A549 (cell line): ENCODE data around the gene RGS16. TPM values are rescaled to one million over a fixed set of nuclear protein-coding genes. Genes with fewer than 3 reads are reported as not detected.

Experiments used
- ATAC-seq, 2 experiments: fragments of 200-7000 bp in 1 of 2; fragments of >200 bp in 1 of 2; cut with Nextera tagmentation in 1 of 2; cut with Tn5 transposase in 1 of 2; 3 replicates each; pipeline versions ENCODE4 v1.8.0 to v1.9.1; 2018 to 2020; ENCODE audit warnings: mild to moderate bottlenecking in 1 of 2, moderate library complexity in 1 of 2
- CTCF ChIA-PET: fragments of 300-600 bp; sonication (Branson Sonifier 250); formaldehyde crosslinking; extraction: SDS; loops from one replicate; lab custom pipeline; 2021; ENCODE audit warnings: antibody characterized with exemption, inconsistent platforms; lab: Yijun Ruan, JAX
- POLR2A ChIA-PET: fragments of 350-600 bp; formaldehyde crosslinking; extraction: SDS; loops from one replicate; lab custom pipeline; 2021; ENCODE audit warnings: antibody characterized with exemption, inconsistent platforms; lab: Yijun Ruan, JAX
- DNase-seq, 2 experiments: peaks; one replicate each; pipeline versions ENCODE4 v3.0.0 to v3.0.0-alpha.2; 2011 to 2016; ENCODE audit warnings: low read depth in 1 of 2, low spot score in 1 of 2
- FAIRE-seq: peaks from 2 replicates; lab custom pipeline; 2011; peaks lifted over from hg19 to GRCh38; lab: Jason Lieb, UNC
- H3K27ac ChIP-seq, 2 experiments: fragments of >200 bp; sonication (Bioruptor Twin); formaldehyde crosslinking; 3 replicates each; pipeline ENCODE4 v1.5.1; 2016 to 2017
- H3K4me1 ChIP-seq: fragments of >200 bp; sonication (Bioruptor Twin); formaldehyde crosslinking; 3 replicates; pipeline ENCODE4 v1.6.1; 2016
- H3K4me2 ChIP-seq: fragments of >200 bp; sonication (Bioruptor Twin); formaldehyde crosslinking; 3 replicates; pipeline ENCODE4 v1.6.1; 2016
- H3K4me3 ChIP-seq: fragments of >200 bp; sonication (Bioruptor Twin); formaldehyde crosslinking; 3 replicates; pipeline ENCODE4 v1.5.1; 2016
- H3K9me3 ChIP-seq: fragments of >200 bp; sonication (Bioruptor Twin); formaldehyde crosslinking; 3 replicates; pipeline ENCODE4 v1.6.1; 2016
- EHMT2 ChIP-seq: fragments of 200-600 bp; sonication (generic); IDR thresholded peaks from 2 replicates; pipeline ENCODE4 v1.6.1; 2016; ENCODE audit warnings: antibody characterized with exemption, low read depth, mild to moderate bottlenecking, moderate library complexity
- EP300 ChIP-seq, 2 experiments: fragments of >200 bp; sonication (Bioruptor Twin); formaldehyde crosslinking; IDR thresholded peaks; 2 replicates in 1 of 2; 3 replicates in 1 of 2; pipeline ENCODE4 v1.6.1; 2016 to 2017
- ESRRA ChIP-seq: fragments of 150-350 bp; IDR thresholded peaks from 2 replicates; pipeline ENCODE4 v1.6.1; 2014; ENCODE audit warnings: mild to moderate bottlenecking, low read length, borderline replicate concordance
- HDAC2 ChIP-seq: fragments of 200-600 bp; sonication (generic); IDR thresholded peaks from 2 replicates; pipeline ENCODE4 v1.6.1; 2016
- HEYL ChIP-seq: fragments of 250-450 bp; sonication (Bioruptor Pico); IDR thresholded peaks from 2 replicates; pipeline ENCODE4 v1.8.0; 2021; ENCODE audit warnings: mild to moderate bottlenecking, moderate library complexity
- HOXA7 ChIP-seq: fragments of 250-450 bp; sonication (Bioruptor Pico); IDR thresholded peaks from 2 replicates; pipeline ENCODE4 v1.5.0; 2020; ENCODE audit warnings: mild to moderate bottlenecking, moderate library complexity
- HOXB13 ChIP-seq: fragments of 250-450 bp; sonication (Bioruptor Pico); IDR thresholded peaks from 2 replicates; pipeline ENCODE4 v1.5.0; 2020; ENCODE audit warnings: low read depth, mild to moderate bottlenecking, moderate library complexity
- HOXB5 ChIP-seq: fragments of 250-450 bp; sonication (Bioruptor Pico); IDR thresholded peaks from 2 replicates; pipeline ENCODE4 v1.5.0; 2020; ENCODE audit warnings: mild to moderate bottlenecking, moderate library complexity
- JUNB ChIP-seq: fragments of >200 bp; sonication (Bioruptor Twin); formaldehyde crosslinking; IDR thresholded peaks from 2 replicates; pipeline ENCODE4 v1.6.1; 2016
- MAFK ChIP-seq: fragments of 450-650 bp; IDR thresholded peaks from 2 replicates; pipeline ENCODE4 v1.6.1; 2014; ENCODE audit not compliant: partially characterized antibody
- NFE2L2 ChIP-seq: fragments of 150-350 bp; conservative IDR thresholded peaks from 2 replicates; pipeline ENCODE4 v1.6.1; 2014; ENCODE audit warnings: low read length
- NR3C1 ChIP-seq: fragments of >200 bp; sonication (Bioruptor Twin); formaldehyde crosslinking; IDR thresholded peaks from 3 replicates; pipeline ENCODE4 v1.6.1; 2017
- SREBF2 ChIP-seq: fragments of 450-650 bp; IDR thresholded peaks from 2 replicates; pipeline ENCODE4 v1.6.1; 2014; ENCODE audit warnings: mild to moderate bottlenecking, moderate library complexity
- TFCP2L1 ChIP-seq: fragments of 250-450 bp; sonication (Bioruptor Pico); IDR thresholded peaks from 2 replicates; pipeline ENCODE4 v1.5.0; 2021; ENCODE audit warnings: mild to moderate bottlenecking
- TP53 ChIP-seq: fragments of 250-450 bp; sonication (Bioruptor Pico); IDR thresholded peaks from 2 replicates; pipeline ENCODE4 v1.5.0; 2021; ENCODE audit warnings: mild to moderate bottlenecking, moderate library complexity
- WGBS: methylation state at CpG from one replicate; pipeline ENCODE4 v1.1.6; 2017; ENCODE audit errors: missing lambda C conversion rate; 5-methylcytosine and 5-hydroxymethylcytosine counted together
- polyA plus RNA-seq, 4 experiments: library from polyadenylated mRNA; depleted of rRNA in 3 of 4; stranded (reverse); fragments of >200 nt; fragmentation: RNase III in 1 of 4; extraction: RNeasy Plus Mini Kit Qiagen cat#74134 plus additional on column Dnase treatment in 1 of 4; gene quantifications; 2 replicates in 3 of 4; 3 replicates in 1 of 4; pipeline ENCODE4 v1.2.3, GENCODE V29; 2011 to 2017
- TF ChIP-seq, protein P1 (sequence below): fragments of >200 bp; sonication (Bioruptor Twin); formaldehyde crosslinking; IDR thresholded peaks from 3 replicates; pipeline ENCODE4 v1.5.1; 2016
- TF ChIP-seq, protein P2 (sequence below): fragments of 150-350 bp; IDR thresholded peaks from 2 replicates; pipeline ENCODE4 v1.6.1; 2014; ENCODE audit warnings: low read depth, mild to moderate bottlenecking, low read length
- TF ChIP-seq, protein P3 (sequence below): IDR thresholded peaks from 2 replicates; pipeline ENCODE4 v1.6.1; 2012; ENCODE audit warnings: low read depth, borderline replicate concordance
- TF ChIP-seq, protein P4 (sequence below): fragments of 250-450 bp; sonication (Bioruptor Pico); IDR thresholded peaks from 2 replicates; pipeline ENCODE4 v1.5.0; 2021; ENCODE audit warnings: mild to moderate bottlenecking, moderate library complexity, borderline replicate concordance
- TF ChIP-seq, protein P5 (sequence below): fragments of >200 bp; sonication (Bioruptor Twin); formaldehyde crosslinking; IDR thresholded peaks from 2 replicates; pipeline ENCODE4 v1.6.1; 2016
- TF ChIP-seq, protein P6 (sequence below): fragments of 250-450 bp; sonication (Bioruptor Pico); IDR thresholded peaks from 2 replicates; pipeline ENCODE4 v1.5.0; 2020; ENCODE audit warnings: low read depth, mild to moderate bottlenecking, moderate library complexity
- TF ChIP-seq, protein P7 (sequence below): fragments of 200-600 bp; sonication (generic); IDR thresholded peaks from 2 replicates; pipeline ENCODE4 v1.6.1; 2016; ENCODE audit warnings: antibody characterized with exemption, mild to moderate bottlenecking, moderate library complexity
- TF ChIP-seq, protein P8 (sequence below): IDR thresholded peaks from 2 replicates; pipeline ENCODE4 v1.6.1; 2012

Gene RGS16
- polyA plus RNA-seq, 2 of the 4 experiments (the other 2 are of a cell fraction): 0.13 to 0.45 TPM

DNA sequence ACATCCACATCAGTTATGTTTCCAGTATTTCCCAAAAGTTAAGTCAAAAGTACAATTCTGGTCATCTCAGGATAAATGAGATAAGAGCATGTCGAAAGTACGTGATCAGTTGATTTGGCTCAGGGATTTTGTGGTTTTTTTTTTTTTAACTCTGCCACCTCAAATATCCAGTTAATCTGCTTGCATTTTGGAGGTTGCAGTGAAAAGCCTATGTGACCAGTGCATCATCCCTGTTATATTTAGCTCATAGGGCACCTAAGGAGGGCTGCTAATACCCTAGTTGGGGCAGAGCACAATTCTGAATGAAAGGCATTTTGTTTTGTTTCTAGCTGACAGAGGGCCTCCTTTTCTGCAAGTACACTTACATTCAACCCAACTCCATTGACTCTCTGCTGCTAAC, 31.7 kb upstream of the RGS16 start:
- Histone ChIP-seq H3K9me3 (no peaks in the 10 kb centered on the region), H3K4me3 (no peak overlapping the region), H3K4me1 (no peaks in the 10 kb centered on the region), H3K4me2 (no peak overlapping the region), H3K27ac (no peak overlapping the region)
- TF ChIP-seq, protein P1, sequence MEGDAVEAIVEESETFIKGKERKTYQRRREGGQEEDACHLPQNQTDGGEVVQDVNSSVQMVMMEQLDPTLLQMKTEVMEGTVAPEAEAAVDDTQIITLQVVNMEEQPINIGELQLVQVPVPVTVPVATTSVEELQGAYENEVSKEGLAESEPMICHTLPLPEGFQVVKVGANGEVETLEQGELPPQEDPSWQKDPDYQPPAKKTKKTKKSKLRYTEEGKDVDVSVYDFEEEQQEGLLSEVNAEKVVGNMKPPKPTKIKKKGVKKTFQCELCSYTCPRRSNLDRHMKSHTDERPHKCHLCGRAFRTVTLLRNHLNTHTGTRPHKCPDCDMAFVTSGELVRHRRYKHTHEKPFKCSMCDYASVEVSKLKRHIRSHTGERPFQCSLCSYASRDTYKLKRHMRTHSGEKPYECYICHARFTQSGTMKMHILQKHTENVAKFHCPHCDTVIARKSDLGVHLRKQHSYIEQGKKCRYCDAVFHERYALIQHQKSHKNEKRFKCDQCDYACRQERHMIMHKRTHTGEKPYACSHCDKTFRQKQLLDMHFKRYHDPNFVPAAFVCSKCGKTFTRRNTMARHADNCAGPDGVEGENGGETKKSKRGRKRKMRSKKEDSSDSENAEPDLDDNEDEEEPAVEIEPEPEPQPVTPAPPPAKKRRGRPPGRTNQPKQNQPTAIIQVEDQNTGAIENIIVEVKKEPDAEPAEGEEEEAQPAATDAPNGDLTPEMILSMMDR: no peak
- no peak for TF ChIP-seq NR3C1
- no peak for TF ChIP-seq HDAC2
- no peak for TF ChIP-seq ESRRA
- TF ChIP-seq MAFK: no peak
- TF ChIP-seq JUNB: no peak
- TF ChIP-seq NFE2L2: no peak
- TF ChIP-seq, protein P2, sequence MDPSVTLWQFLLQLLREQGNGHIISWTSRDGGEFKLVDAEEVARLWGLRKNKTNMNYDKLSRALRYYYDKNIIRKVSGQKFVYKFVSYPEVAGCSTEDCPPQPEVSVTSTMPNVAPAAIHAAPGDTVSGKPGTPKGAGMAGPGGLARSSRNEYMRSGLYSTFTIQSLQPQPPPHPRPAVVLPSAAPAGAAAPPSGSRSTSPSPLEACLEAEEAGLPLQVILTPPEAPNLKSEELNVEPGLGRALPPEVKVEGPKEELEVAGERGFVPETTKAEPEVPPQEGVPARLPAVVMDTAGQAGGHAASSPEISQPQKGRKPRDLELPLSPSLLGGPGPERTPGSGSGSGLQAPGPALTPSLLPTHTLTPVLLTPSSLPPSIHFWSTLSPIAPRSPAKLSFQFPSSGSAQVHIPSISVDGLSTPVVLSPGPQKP: no peak
- TF ChIP-seq TP53 (CRISPR knock-in tag): no peak
- CTCF ChIA-PET: interaction anchor here (1.4 kb wide), 1 partner anchor 35 kb away, joined by 3 read pairs; no protein-coding TSS in a partner anchor
- FAIRE-seq (no peak), DNase-seq (no peak), ATAC-seq (no peak)
- WGBS: 77% methylated on average over 2 of the region's 2 CpGs
- POLR2A ChIA-PET: no interaction called here

DNA sequence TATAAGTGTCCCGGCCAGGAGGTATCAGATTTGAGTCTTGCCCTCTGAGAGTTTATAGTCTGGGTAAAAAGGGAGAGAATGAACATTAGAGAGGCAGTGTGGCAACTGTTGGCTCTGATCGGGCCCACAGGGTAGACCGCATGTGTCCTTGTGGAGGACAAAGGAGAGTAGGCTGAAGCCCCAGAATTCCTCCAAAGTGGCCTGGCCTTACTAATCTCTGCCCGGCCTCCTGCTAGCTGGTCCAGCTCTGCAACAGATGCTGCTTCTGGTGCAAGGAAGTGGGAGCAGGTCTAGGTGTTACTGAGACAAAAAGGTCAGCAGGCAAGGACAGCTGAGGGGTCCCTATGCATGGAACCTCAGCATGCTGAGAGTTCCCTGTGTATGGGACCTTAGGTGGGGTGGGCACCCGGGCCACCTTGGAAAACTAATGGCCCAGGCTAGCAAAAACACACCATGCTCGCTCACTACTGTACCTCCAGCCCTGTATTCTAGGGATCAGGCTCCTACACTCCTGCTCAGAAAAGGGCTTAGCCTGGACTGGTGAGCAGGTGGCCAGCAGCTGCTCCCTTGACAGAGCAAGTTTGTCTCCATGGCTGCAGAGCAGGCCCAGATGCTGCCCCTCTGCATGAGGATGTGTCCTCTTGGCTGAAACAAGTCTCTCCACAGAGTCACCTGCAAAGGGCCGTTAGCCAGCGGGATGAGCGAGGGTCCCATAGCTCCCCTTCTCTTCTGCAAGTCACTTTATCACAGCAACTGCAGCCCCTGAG, 30.3 kb upstream of the RGS16 start:
- FAIRE-seq (no peak), ATAC-seq (peak in 1 of 2 experiments; percentile 30; a peak in 1 of 6 replicates), DNase-seq (no peak)
- Histone ChIP-seq H3K9me3 (no peaks in the 10 kb centered on the region), H3K4me1 (no peaks in the 10 kb centered on the region), H3K27ac (no peak overlapping the region), H3K4me2 (no peak overlapping the region), H3K4me3 (no peak overlapping the region)
- POLR2A ChIA-PET: no interaction called here
- WGBS: 72% methylated on average over 9 of the region's 9 CpGs
- CTCF ChIA-PET: interaction anchor here (1.4 kb wide), 1 partner anchor 34 kb away, joined by 3 read pairs; no protein-coding TSS in a partner anchor
- TF ChIP-seq, protein P2: no peak
- TF ChIP-seq, protein P3, sequence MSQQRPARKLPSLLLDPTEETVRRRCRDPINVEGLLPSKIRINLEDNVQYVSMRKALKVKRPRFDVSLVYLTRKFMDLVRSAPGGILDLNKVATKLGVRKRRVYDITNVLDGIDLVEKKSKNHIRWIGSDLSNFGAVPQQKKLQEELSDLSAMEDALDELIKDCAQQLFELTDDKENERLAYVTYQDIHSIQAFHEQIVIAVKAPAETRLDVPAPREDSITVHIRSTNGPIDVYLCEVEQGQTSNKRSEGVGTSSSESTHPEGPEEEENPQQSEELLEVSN: no peak
- TF ChIP-seq TFCP2L1 (CRISPR knock-in tag): no peak
- TF ChIP-seq HOXA7 (CRISPR knock-in tag): no peak
- TF ChIP-seq SREBF2: no peak
- no peak for TF ChIP-seq EHMT2
- TF ChIP-seq HOXB13 (CRISPR knock-in tag): no peak
- TF ChIP-seq, protein P4, sequence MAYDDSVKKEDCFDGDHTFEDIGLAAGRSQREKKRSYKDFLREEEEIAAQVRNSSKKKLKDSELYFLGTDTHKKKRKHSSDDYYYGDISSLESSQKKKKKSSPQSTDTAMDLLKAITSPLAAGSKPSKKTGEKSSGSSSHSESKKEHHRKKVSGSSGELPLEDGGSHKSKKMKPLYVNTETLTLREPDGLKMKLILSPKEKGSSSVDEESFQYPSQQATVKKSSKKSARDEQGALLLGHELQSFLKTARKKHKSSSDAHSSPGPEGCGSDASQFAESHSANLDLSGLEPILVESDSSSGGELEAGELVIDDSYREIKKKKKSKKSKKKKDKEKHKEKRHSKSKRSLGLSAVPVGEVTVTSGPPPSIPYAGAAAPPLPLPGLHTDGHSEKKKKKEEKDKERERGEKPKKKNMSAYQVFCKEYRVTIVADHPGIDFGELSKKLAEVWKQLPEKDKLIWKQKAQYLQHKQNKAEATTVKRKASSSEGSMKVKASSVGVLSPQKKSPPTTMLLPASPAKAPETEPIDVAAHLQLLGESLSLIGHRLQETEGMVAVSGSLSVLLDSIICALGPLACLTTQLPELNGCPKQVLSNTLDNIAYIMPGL (CRISPR knock-in tag): no peak
- TF ChIP-seq, protein P5, sequence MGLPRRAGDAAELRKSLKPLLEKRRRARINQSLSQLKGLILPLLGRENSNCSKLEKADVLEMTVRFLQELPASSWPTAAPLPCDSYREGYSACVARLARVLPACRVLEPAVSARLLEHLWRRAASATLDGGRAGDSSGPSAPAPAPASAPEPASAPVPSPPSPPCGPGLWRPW: no peak
- TF ChIP-seq HOXB5 (CRISPR knock-in tag): no peak
- TF ChIP-seq EP300 (IDR thresholded peaks at IDR 0.05): no peak
- TF ChIP-seq, protein P6, sequence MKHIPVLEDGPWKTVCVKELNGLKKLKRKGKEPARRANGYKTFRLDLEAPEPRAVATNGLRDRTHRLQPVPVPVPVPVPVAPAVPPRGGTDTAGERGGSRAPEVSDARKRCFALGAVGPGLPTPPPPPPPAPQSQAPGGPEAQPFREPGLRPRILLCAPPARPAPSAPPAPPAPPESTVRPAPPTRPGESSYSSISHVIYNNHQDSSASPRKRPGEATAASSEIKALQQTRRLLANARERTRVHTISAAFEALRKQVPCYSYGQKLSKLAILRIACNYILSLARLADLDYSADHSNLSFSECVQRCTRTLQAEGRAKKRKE: no peak
- TF ChIP-seq, protein P7, sequence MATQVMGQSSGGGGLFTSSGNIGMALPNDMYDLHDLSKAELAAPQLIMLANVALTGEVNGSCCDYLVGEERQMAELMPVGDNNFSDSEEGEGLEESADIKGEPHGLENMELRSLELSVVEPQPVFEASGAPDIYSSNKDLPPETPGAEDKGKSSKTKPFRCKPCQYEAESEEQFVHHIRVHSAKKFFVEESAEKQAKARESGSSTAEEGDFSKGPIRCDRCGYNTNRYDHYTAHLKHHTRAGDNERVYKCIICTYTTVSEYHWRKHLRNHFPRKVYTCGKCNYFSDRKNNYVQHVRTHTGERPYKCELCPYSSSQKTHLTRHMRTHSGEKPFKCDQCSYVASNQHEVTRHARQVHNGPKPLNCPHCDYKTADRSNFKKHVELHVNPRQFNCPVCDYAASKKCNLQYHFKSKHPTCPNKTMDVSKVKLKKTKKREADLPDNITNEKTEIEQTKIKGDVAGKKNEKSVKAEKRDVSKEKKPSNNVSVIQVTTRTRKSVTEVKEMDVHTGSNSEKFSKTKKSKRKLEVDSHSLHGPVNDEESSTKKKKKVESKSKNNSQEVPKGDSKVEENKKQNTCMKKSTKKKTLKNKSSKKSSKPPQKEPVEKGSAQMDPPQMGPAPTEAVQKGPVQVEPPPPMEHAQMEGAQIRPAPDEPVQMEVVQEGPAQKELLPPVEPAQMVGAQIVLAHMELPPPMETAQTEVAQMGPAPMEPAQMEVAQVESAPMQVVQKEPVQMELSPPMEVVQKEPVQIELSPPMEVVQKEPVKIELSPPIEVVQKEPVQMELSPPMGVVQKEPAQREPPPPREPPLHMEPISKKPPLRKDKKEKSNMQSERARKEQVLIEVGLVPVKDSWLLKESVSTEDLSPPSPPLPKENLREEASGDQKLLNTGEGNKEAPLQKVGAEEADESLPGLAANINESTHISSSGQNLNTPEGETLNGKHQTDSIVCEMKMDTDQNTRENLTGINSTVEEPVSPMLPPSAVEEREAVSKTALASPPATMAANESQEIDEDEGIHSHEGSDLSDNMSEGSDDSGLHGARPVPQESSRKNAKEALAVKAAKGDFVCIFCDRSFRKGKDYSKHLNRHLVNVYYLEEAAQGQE: no peak
- no peak for TF ChIP-seq HEYL (CRISPR knock-in tag)
- TF ChIP-seq, protein P8, sequence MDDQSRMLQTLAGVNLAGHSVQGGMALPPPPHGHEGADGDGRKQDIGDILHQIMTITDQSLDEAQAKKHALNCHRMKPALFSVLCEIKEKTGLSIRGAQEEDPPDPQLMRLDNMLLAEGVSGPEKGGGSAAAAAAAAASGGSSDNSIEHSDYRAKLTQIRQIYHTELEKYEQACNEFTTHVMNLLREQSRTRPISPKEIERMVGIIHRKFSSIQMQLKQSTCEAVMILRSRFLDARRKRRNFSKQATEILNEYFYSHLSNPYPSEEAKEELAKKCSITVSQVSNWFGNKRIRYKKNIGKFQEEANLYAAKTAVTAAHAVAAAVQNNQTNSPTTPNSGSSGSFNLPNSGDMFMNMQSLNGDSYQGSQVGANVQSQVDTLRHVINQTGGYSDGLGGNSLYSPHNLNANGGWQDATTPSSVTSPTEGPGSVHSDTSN: no peak
